GM06990 (cell line): ENCODE data around the gene PDLIM7.
A peak's percentile ranks its signal among the peaks of the same experiment; 100 is the strongest.

Source experiments
- DNase-seq: peaks from one replicate; pipeline ENCODE4 v3.0.0-alpha.2; 2011; ENCODE audit not compliant: insufficient read length; ENCODE audit errors: extremely low read depth
- H3K27me3 ChIP-seq: replicated peaks from 2 replicates; pipeline ENCODE4 v1.6.0; 2011; ENCODE audit warnings: low read length; ENCODE audit not compliant: control insufficient read depth, insufficient read depth
- H3K36me3 ChIP-seq: 2 replicates; pipeline ENCODE4 v1.5.1; 2011; ENCODE audit warnings: low read length; ENCODE audit not compliant: control insufficient read depth, insufficient read depth
- H3K4me3 ChIP-seq: replicated peaks from 2 replicates; pipeline ENCODE4 v1.5.1; 2011; ENCODE audit warnings: low read depth, mild to moderate bottlenecking, control low read depth, low read length
- TF ChIP-seq, protein P1 (sequence below): IDR thresholded peaks from 2 replicates; pipeline ENCODE4 v1.5.1; 2011; ENCODE audit warnings: low read length, control low read depth, mild to moderate bottlenecking, inconsistent platforms; ENCODE audit not compliant: insufficient read depth, poor library complexity, severe bottlenecking

PDLIM7 gene

GRCh38 chr5:177523711-177524538, 26.5 kb upstream of the PDLIM7 start:
- TF ChIP-seq, protein P1, sequence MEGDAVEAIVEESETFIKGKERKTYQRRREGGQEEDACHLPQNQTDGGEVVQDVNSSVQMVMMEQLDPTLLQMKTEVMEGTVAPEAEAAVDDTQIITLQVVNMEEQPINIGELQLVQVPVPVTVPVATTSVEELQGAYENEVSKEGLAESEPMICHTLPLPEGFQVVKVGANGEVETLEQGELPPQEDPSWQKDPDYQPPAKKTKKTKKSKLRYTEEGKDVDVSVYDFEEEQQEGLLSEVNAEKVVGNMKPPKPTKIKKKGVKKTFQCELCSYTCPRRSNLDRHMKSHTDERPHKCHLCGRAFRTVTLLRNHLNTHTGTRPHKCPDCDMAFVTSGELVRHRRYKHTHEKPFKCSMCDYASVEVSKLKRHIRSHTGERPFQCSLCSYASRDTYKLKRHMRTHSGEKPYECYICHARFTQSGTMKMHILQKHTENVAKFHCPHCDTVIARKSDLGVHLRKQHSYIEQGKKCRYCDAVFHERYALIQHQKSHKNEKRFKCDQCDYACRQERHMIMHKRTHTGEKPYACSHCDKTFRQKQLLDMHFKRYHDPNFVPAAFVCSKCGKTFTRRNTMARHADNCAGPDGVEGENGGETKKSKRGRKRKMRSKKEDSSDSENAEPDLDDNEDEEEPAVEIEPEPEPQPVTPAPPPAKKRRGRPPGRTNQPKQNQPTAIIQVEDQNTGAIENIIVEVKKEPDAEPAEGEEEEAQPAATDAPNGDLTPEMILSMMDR, result no peak
- DNase-seq, result no peak
- H3K36me3 ChIP-seq, result peaks cover 48% of the 10 kb centered on the region
- H3K27me3 ChIP-seq, result no peaks in the 10 kb centered on the region
- H3K4me3 ChIP-seq, result no peak overlapping the region

DNA sequence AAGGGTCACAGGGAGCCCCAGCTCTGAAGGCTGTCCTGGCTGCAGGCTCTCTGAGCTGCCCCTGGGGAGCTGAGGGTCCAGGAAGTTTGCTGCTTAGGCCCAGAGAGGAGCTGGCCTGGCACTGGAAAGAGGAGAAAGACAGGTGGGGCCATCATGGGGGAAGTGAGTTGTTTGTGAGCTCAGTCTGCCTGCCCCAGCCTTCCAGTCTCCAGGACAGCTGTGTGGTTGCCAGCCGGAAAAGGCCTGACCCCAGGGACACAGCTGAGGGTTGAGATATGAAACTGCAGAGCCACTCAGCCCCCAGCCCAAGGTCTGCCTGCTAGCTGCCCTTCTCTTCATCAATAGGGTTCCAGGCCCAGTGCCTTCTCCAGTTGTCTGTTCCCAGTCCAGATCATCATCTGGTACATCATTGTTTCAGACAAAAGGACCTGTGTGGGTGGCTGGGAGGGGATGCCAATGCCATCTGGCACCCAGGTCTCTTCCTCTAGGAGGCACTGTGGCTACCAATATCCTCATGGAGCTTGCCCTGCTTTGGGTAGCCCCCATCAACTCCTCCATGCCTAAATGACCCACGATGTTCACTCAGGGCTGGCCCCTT, 23.6 kb upstream of the PDLIM7 start:
- no peak for DNase-seq
- Histone ChIP-seq H3K4me3 (no peak overlapping the region), H3K27me3 (no peaks in the 10 kb centered on the region), H3K36me3 (peaks cover 32% of the 10 kb centered on the region)
- TF ChIP-seq, protein P1, result peak; percentile 14

DNA sequence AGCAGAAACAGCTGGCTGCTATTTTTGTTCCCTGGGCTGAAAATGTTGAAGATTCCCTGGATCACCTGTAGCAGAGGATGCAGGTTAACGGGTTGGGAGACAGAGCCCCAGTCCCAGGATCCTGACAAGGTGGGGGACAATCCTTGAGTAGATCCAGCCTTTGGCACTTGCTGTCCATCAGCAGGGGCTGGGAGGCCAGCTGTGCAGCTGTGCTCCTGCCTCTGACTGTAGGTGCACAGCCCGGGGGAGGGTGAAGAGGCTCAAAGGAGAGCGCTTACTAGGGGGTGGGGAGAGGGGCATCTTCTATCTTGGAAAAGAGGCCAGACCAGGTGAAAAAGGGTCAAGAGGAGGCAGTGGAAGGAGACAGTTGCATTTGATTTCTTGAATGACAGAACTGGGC, 22.9 kb upstream of the PDLIM7 start:
- Histone ChIP-seq H3K36me3 (peaks cover 35% of the 10 kb centered on the region), H3K27me3 (no peaks in the 10 kb centered on the region), H3K4me3 (no peak overlapping the region)
- TF ChIP-seq, protein P1, result no peak
- DNase-seq, result no peak

DNA sequence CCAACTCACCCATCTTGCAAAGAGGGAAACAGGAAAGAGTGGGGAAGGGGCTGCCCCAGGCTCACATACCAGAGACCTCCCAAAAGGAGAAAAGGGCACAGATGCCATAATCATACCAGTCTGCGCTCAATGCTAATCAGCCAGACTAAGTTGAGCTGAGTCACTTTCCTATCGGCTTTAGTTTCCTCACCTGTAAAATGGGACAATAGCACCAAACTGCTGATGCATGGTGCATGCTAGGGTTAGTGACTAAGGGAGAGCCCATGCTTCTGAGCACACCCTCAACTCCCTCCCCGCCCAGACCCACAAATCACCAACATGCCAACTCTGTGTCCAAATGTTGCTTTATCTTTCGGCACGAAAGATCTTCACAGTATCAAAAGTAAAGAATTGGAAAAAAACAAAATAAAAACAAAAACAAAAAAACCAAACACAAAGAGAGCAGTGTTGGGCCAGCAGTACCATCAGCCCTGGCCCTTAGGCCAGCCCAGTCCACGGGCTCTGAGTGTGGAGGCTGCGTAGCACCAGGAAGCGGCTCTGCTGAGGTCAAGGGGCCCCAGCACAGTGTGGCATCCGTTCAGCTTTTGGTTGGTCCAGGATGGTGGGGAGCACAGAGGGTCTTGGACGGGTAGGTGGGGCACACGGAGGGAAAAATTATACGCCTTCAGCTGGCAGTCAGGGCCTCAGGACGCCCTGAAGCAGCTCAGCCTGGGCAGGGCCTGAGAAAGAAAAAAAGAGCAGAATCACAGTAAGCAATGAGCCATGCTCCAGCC, 22.2 kb upstream of the PDLIM7 start:
- peaks cover 38% of the 10 kb centered on the region for H3K36me3 ChIP-seq
- H3K4me3 ChIP-seq, result no peak overlapping the region
- DNase-seq, result no peak
- H3K27me3 ChIP-seq, result no peaks in the 10 kb centered on the region
- TF ChIP-seq, protein P1, result no peak

DNA sequence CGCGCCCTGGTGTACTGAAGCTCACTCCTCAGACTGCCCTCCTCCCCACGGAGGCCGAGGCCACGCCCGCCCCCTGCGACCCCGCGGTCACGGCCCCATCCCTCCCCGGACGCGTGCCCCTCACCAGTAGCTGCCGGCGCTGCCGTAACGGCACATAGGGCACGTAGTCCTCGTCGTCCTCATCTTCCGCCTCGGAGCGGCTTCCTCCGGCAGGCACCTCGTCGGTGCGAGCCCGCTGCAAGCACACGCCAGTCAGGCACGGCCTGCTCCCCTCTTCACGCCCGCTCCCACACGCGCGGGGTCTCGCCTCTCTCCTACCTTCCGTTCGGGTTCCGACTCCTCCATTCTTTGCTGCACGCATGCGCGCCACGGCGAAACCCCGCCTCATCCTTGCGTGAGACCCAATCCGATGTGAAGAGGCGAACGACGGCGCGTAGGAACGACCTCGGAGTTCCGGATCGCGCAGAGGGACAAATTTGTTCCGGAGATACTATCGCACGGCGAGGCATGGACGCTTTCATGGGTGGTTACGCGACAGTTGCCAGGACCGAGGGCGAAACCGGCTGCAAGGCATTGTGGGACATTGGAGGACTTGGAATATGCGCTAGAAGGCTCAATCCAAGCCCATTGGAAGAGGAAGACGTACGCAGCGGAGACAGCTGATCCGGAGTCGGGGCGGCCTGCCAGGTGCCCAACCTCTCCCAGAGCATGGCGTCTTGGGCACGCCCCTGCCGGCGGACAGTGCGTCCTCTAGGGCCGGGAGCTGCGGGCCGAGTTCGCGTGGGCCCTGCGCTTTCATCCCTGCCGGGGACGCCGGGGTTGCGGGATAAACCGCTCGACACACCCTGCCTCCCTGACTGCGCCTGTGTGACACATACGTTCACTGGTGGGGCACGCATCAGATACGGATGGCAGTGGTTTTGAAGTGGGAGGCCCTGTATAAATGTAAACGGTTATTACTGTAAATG, 19.5 kb upstream of the PDLIM7 start, which contains the start of gene DDX41:
Gene DDX41 (minus strand): TSS at position 361 of the 968 bp plus-strand sequence. CDS start 16 bp downstream, at position 345.
- DNase-seq, result peak; percentile 94
- TF ChIP-seq, protein P1, result no peak
- H3K27me3 ChIP-seq, result no peaks in the 10 kb centered on the region
- H3K36me3 ChIP-seq, result peaks cover 47% of the 10 kb centered on the region
- H3K4me3 ChIP-seq, result peak within 1 kb of the TSS; percentile 99
